Stomach (tissue), 4 donors: ENCODE data around the gene STARD8.

ENCODE experiments used
- CTCF ChIP-seq, 7 experiments: fragments of 450-650 bp in 4 of 7; fragments of 200-600 bp in 3 of 7; sonication (generic) in 3 of 7; IDR thresholded peaks; one replicate each; pipeline ENCODE4 v1.5.1; 2016 to 2019; ENCODE audit warnings: antibody characterized with exemption in 7 of 7, control low read depth in 2 of 7, mild to moderate bottlenecking in 1 of 7
- EP300 ChIP-seq: sonication (generic); formaldehyde crosslinking; IDR thresholded peaks from one replicate; pipeline ENCODE4 v1.6.1; 2017; ENCODE audit warnings: antibody characterized with exemption
- POLR2AphosphoS5 ChIP-seq, 3 donors: sonication (generic); formaldehyde crosslinking; IDR thresholded peaks; one replicate each; pipeline ENCODE4 v1.6.1; 2016; ENCODE audit warnings: antibody characterized with exemption in 3 of 3

DNA sequence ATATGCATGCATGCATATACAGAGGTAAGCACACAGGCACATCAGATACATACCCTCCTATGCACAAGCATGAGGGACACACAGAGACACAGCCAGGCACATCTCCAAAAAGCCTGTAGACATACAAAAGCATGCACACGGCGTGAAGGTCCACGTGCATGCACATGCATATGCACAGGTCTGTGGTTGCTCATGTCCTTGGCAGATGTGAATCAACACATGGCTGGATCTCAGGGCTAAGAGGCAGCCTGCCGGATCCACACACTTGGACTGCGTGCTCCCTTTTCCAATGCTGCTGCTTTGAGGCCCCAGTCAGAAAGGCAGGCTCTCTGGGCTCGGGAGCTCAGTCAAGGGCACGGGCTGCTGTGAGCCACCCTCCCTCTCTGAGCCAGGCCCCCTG, 3.6 kb downstream of the STARD8 start:
- TF ChIP-seq CTCF (IDR thresholded peaks at IDR 0.05), result no peak
- no peak for TF ChIP-seq POLR2AphosphoS5 (IDR thresholded peaks at IDR 0.05)
- TF ChIP-seq EP300, result no peak
